ENCODE data around the gene SYNPO2L.

Gene SYNPO2L

DNA sequence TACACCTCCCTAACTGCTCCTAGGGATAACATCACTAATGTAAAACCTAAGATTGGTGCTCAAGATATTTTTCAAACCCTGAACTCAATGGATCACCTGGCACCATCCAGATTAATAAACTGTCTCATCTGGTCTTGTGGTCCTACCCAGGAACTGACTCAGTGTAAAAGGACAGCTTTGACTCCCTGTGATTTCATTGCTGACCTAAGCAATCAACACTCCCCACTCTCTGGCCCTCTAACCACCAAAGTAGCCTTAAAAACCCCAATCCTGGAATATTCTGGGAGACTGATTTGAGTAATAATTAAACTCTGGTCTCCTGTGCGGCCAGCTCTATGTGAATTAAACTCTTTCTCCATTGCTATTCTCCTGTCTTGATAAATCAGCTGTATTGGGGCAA lies 58.5 kb downstream of the SYNPO2L start:
- no peaks in the 10 kb centered on the region for H3K4me1 ChIP-seq (ENCODE audit: low read length)
- no peak overlapping the region for H3K27ac ChIP-seq (ENCODE audit: low read length)
- H4K20me1 ChIP-seq (ENCODE audit: insufficient read depth, low read length): no peaks in the 10 kb centered on the region
- H3K4me3 ChIP-seq (ENCODE audit: low read length): no peak overlapping the region
- no peak overlapping the region for H3K4me2 ChIP-seq (ENCODE audit: low read depth, low read length)
- no peaks in the 10 kb centered on the region for H3F3A ChIP-seq (ENCODE audit: insufficient read depth, low read length)
- H3K9me2 ChIP-seq (replicated peaks; ENCODE audit: insufficient read depth, low read length): no peaks in the 10 kb centered on the region
- H3K36me3 ChIP-seq (replicated peaks; ENCODE audit: insufficient read depth, low read length): no peaks in the 10 kb centered on the region
- H3K9me3 ChIP-seq (replicated peaks; ENCODE audit: insufficient read depth, low read length): no peaks in the 10 kb centered on the region
- H3K9ac ChIP-seq (ENCODE audit: low read length): no peak overlapping the region
- H3K79me2 ChIP-seq (ENCODE audit: low read length): no peaks in the 10 kb centered on the region
- DNase-seq: no peak
- no peak overlapping the region for H2AFZ ChIP-seq (ENCODE audit: low read length)
- TF ChIP-seq, protein P1, sequence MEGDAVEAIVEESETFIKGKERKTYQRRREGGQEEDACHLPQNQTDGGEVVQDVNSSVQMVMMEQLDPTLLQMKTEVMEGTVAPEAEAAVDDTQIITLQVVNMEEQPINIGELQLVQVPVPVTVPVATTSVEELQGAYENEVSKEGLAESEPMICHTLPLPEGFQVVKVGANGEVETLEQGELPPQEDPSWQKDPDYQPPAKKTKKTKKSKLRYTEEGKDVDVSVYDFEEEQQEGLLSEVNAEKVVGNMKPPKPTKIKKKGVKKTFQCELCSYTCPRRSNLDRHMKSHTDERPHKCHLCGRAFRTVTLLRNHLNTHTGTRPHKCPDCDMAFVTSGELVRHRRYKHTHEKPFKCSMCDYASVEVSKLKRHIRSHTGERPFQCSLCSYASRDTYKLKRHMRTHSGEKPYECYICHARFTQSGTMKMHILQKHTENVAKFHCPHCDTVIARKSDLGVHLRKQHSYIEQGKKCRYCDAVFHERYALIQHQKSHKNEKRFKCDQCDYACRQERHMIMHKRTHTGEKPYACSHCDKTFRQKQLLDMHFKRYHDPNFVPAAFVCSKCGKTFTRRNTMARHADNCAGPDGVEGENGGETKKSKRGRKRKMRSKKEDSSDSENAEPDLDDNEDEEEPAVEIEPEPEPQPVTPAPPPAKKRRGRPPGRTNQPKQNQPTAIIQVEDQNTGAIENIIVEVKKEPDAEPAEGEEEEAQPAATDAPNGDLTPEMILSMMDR (IDR thresholded peaks at IDR 0.05; ENCODE audit: low read length): no peak
- no peak for TF ChIP-seq EZH2 (optimal IDR thresholded peaks at IDR 0.05; ENCODE audit: low read depth, low read length)
- TF ChIP-seq EZH2phosphoT487 (IDR thresholded peaks at IDR 0.05; ENCODE audit: low read length): no peak
- H3K27me3 ChIP-seq (replicated peaks; ENCODE audit: insufficient read depth, low read length): no peaks in the 10 kb centered on the region

All from MM.1S (cell line).